NK-92 treated with Interleukin-12 subunit alpha and Interleukin-12 subunit beta, amount 100 ng/mL, for 24 hours (cell line): Measurements from ENCODE around the gene FRMD4A.

Experiments
- DNase-seq: peaks from one replicate; lab custom pipeline; 2025; lab: John Stamatoyannopoulos, UW

FRMD4A gene

GRCh38 chr10:13754277-13754676 is 576.4 kb downstream of the FRMD4A start:
- no peak for DNase-seq

GRCh38 chr10:13751191-13751764 is 579.4 kb downstream of the FRMD4A start:
- DNase-seq: no peak

- no peak for DNase-seq
Measured at GRCh38 chr10:13750299-13751190, 580.2 kb downstream of the FRMD4A start.

- DNase-seq: no peak
Measured at GRCh38 chr10:13745271-13745670, 585.5 kb downstream of the FRMD4A start.

GRCh38 chr10:13743963-13744362 is 586.8 kb downstream of the FRMD4A start:
- no peak for DNase-seq

- peak; percentile 1 for DNase-seq
Measured at GRCh38 chr10:13743101-13743693, 587.5 kb downstream of the FRMD4A start.

- DNase-seq: no peak
Measured at GRCh38 chr10:13741438-13741837, 589.3 kb downstream of the FRMD4A start.

- DNase-seq: no peak
Measured at GRCh38 chr10:13740461-13740860, 590.3 kb downstream of the FRMD4A start.

- no peak for DNase-seq
Measured at GRCh38 chr10:13739183-13739582, 591.5 kb downstream of the FRMD4A start.

- no peak for DNase-seq
Measured at GRCh38 chr10:13736506-13736905, 594.2 kb downstream of the FRMD4A start.

GRCh38 chr10:13734151-13734550 is 596.6 kb downstream of the FRMD4A start:
- no peak for DNase-seq

- no peak for DNase-seq
Measured at GRCh38 chr10:13733071-13733470, 597.7 kb downstream of the FRMD4A start.

- DNase-seq: no peak
Measured at GRCh38 chr10:13732465-13732881, 598.3 kb downstream of the FRMD4A start.

- no peak for DNase-seq
Measured at GRCh38 chr10:13731799-13732198, 598.9 kb downstream of the FRMD4A start.

- no peak for DNase-seq
Measured at GRCh38 chr10:13730956-13731355, 599.8 kb downstream of the FRMD4A start.

GRCh38 chr10:13730306-13730652 is 600.4 kb downstream of the FRMD4A start:
- DNase-seq: no peak

- no peak for DNase-seq
Measured at GRCh38 chr10:13729586-13730305, 601.0 kb downstream of the FRMD4A start.

- no peak for DNase-seq
Measured at GRCh38 chr10:13728898-13729535, 601.7 kb downstream of the FRMD4A start.

- no peak for DNase-seq
Measured at GRCh38 chr10:13725594-13725993, 605.1 kb downstream of the FRMD4A start.

- DNase-seq: no peak
Measured at GRCh38 chr10:13724484-13724883, 606.2 kb downstream of the FRMD4A start.

GRCh38 chr10:13722747-13723653 is 607.7 kb downstream of the FRMD4A start:
- no peak for DNase-seq
